Aorta (tissue), 5 donors: ENCODE results near the gene CHRNA3. TPM values are rescaled to one million over a fixed set of nuclear protein-coding genes. Genes with fewer than 3 reads are reported as not detected.

Source experiments
- ATAC-seq: fragments of 200-7000 bp; cut with Tn5 transposase; one replicate; pipeline ENCODE4 v1.9.1; 2022; ENCODE audit warnings: moderate library complexity; ENCODE audit not compliant: low FRiP score
- DNase-seq, 2 donors: peaks; one replicate each; pipeline ENCODE4 v3.0.0-alpha.2; 2020
- H3K27ac ChIP-seq, 2 donors: one replicate each; pipeline ENCODE4 v1.5.1; 2013; ENCODE audit warnings: low read length in 2 of 2, mild to moderate bottlenecking in 2 of 2, moderate library complexity in 2 of 2, control low read depth in 1 of 2, inconsistent platforms in 1 of 2, low read depth in 1 of 2
- H3K27me3 ChIP-seq, 2 donors: one replicate each; pipeline ENCODE4 v1.6.1; 2013; ENCODE audit warnings: control low read depth in 1 of 2, low read length in 1 of 2, mild to moderate bottlenecking in 1 of 2, moderate library complexity in 1 of 2; ENCODE audit not compliant: insufficient read depth in 2 of 2, control insufficient read depth in 1 of 2
- H3K36me3 ChIP-seq, 2 donors: one replicate each; pipeline ENCODE4 v1.6.1; 2013; ENCODE audit warnings: control low read depth in 1 of 2, low read length in 1 of 2, mild to moderate bottlenecking in 1 of 2; ENCODE audit not compliant: insufficient read depth in 2 of 2, control insufficient read depth in 1 of 2
- H3K4me1 ChIP-seq, 2 donors: one replicate each; pipeline ENCODE4 v1.6.1; 2013; ENCODE audit warnings: low read length in 2 of 2, control low read depth in 1 of 2, mild to moderate bottlenecking in 1 of 2, moderate library complexity in 1 of 2; ENCODE audit not compliant: insufficient read depth in 2 of 2, control insufficient read depth in 1 of 2
- H3K4me3 ChIP-seq, 2 donors: one replicate each; pipeline ENCODE4 v1.5.1; 2013; ENCODE audit warnings: low read length in 2 of 2, control low read depth in 1 of 2, mild to moderate bottlenecking in 1 of 2
- H3K9me3 ChIP-seq: one replicate; pipeline ENCODE4 v1.6.1; 2013; ENCODE audit warnings: mild to moderate bottlenecking, low read length; ENCODE audit not compliant: control insufficient read depth
- WGBS, 2 donors: extraction: QIAGEN DNeasy Blood & Tissue Kit; methylation state at CpG; one replicate each; pipeline ENCODE4 v1.1.7; 2013; 5-methylcytosine and 5-hydroxymethylcytosine counted together
- intact Hi-C, 2 donors: fragments of 100-400 bp; cut with DNase I; formaldehyde crosslinking; loops; one replicate each; pipeline versions ENCODE4 v1.14.2 to v1.15.0; 2022
- polyA plus RNA-seq, 2 donors: library from polyadenylated mRNA; stranded (reverse); fragments of 200-250 nt; gene quantifications; one replicate each; pipeline ENCODE4 v1.2.3, GENCODE V29; 2013
- total RNA-seq, 2 donors: library from RNA; stranded (reverse); fragmentation: NEBNext Ultra II Directional; extraction: Animal tissue kit (Norgen Biotek cat#: 25700); gene quantifications; one replicate each; pipeline ENCODE4 v1.2.1, GENCODE V29; 2021
- donor health status: healthy with polysubstance abuse.
- donor health status: Bipolar disorder and iron deficiency.
- donor health status: DM: no; HTN: no; CAD: no.
- donor health status: DM: no; HTN: no; CAD: no.
- donor health status: DM: yes; HTN: yes; CAD: no.

The CHRNA3 gene
- total and polyA plus RNA-seq, 4 donors, result not detected

- Histone ChIP-seq H3K27me3 (no peaks in the 10 kb centered on the region), H3K9me3 (no peaks in the 10 kb centered on the region), H3K4me3 (no peak overlapping the region), H3K27ac (no peak overlapping the region), H3K4me1 (no peaks in the 10 kb centered on the region), H3K36me3 (no peaks in the 10 kb centered on the region)
- DNase-seq, result no peak
- ATAC-seq, result no peak
- WGBS, 2 donors, result 88 to 93% methylated on average over 1 of the region's 1 CpG
- intact Hi-C loops, result no loop called here
Observed at GRCh38 chr15:78597583-78597982, 23.2 kb downstream of the CHRNA3 start.

- intact Hi-C loops, result no loop called here
- Histone ChIP-seq H3K4me1 (no peaks in the 10 kb centered on the region), H3K4me3 (no peak overlapping the region), H3K27me3 (no peaks in the 10 kb centered on the region), H3K27ac (no peak overlapping the region), H3K9me3 (no peaks in the 10 kb centered on the region), H3K36me3 (no peaks in the 10 kb centered on the region)
- 90 to 100% methylated on average over 1 of the region's 1 CpG for WGBS, 2 donors
- ATAC-seq (no peak), DNase-seq (no peak)
Observed at GRCh38 chr15:78574944-78575343, 45.9 kb downstream of the CHRNA3 start.

DNA sequence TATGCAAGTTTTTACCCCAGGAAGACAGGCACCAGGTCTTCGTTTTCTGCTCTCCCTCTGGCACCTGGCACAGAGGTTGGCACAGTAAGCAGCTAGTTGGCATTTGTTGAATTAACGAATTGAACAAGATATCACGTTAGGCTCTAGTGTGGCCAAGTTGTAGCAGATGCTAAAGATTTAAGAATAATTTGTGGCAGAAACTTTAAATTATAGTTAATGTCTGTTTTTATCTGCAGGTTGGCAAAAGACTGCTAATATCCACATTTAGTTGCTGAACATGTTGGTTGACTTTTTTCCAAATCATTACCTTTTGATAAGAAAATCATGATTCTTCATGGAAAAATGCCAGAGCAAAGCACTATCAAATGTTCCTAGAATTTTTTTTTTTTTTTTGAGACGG lies 47.4 kb downstream of the CHRNA3 start:
- intact Hi-C loops, result no loop called here
- H3K27me3 ChIP-seq, result no peaks in the 10 kb centered on the region
- DNase-seq (no peak), ATAC-seq (no peak)
- no peaks in the 10 kb centered on the region for H3K36me3 ChIP-seq
- H3K4me3 ChIP-seq, result no peak overlapping the region
- H3K4me1 ChIP-seq, result no peaks in the 10 kb centered on the region
- H3K27ac ChIP-seq, result no peak overlapping the region
- 54 to 68% methylated on average over 4 of the region's 4 CpGs for WGBS, 2 donors
- no peaks in the 10 kb centered on the region for H3K9me3 ChIP-seq

DNA sequence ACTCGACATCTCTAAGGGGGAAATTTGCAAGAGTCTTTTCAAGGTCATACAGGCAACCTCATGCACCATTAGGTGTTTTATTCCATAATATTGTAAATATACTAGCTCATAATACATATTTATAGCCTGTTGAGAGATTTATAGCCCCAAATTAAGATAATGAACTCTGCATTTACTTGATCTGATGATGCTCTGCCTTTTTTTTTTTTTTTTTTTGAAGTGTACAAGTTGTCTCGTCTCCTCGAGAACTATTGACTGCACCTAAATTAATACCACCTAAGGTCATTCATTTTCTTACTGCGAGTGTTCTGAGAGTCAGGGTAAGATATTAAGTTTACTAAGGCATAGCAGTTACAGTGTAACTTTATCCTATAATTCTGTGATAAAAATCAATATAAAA lies 49.4 kb downstream of the CHRNA3 start:
- 59 to 64% methylated on average over 4 of the region's 4 CpGs for WGBS, 2 donors
- ATAC-seq, result no peak
- H3K36me3 ChIP-seq, result no peaks in the 10 kb centered on the region
- intact Hi-C loops, result no loop called here
- H3K4me3 ChIP-seq, result no peak overlapping the region
- H3K27ac ChIP-seq, result no peak overlapping the region
- H3K4me1 ChIP-seq, result no peaks in the 10 kb centered on the region
- no peaks in the 10 kb centered on the region for H3K9me3 ChIP-seq
- no peaks in the 10 kb centered on the region for H3K27me3 ChIP-seq
- DNase-seq, result no peak

DNA sequence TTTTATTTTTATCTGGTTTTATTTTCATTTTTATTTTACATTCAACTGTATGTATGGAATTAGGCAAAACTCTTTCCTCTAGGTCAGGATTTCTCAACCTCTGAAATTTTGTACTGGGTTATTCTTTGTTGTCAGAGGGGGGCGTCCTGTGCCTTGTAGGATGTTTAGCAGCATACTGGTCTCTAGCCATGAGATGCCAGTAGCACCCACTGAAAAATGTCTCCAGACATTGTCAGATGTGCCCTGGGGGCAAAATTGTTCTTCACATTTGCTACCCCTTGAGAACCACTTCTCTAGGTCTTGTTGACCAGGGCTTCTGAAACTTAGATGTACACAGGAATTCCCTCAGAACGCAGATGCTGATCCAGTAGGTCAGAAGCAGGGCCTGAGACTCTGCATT lies 50.1 kb downstream of the CHRNA3 start:
- H3K27me3 ChIP-seq, result no peaks in the 10 kb centered on the region
- H3K9me3 ChIP-seq, result no peaks in the 10 kb centered on the region
- ATAC-seq, result no peak

GRCh38 chr15:78567531-78567930 lies 53.3 kb downstream of the CHRNA3 start:
- 81 to 83% methylated on average over 4 of the region's 4 CpGs for WGBS, 2 donors

More for the DNA sequence above, 50.1 kb downstream of the CHRNA3 start:
- H3K4me1 ChIP-seq, result no peaks in the 10 kb centered on the region
- no peak overlapping the region for H3K4me3 ChIP-seq
- H3K36me3 ChIP-seq, result no peaks in the 10 kb centered on the region
- no peak overlapping the region for H3K27ac ChIP-seq
- intact Hi-C loops, result no loop called here
- DNase-seq, result no peak
- 87% methylated on average over 2 of the region's 2 CpGs for WGBS, 2 donors

GRCh38 chr15:78565951-78566774 lies 54.6 kb downstream of the CHRNA3 start:
- DNase-seq, result no peak
- Histone ChIP-seq H3K4me1 (no peaks in the 10 kb centered on the region), H3K4me3 (peak overlapping the region; percentile 15 to 79), H3K27me3 (no peaks in the 10 kb centered on the region), H3K9me3 (no peaks in the 10 kb centered on the region), H3K27ac (no peak overlapping the region), H3K36me3 (no peaks in the 10 kb centered on the region)
- no peak for ATAC-seq
- WGBS, 2 donors, result 1 to 2% methylated on average over 19 of the region's 19 CpGs
- intact Hi-C loops, result no loop called here

More at GRCh38 chr15:78567531-78567930, 53.3 kb downstream of the CHRNA3 start:
- no peaks in the 10 kb centered on the region for H3K4me1 ChIP-seq
- no peak overlapping the region for H3K27ac ChIP-seq
- ATAC-seq, result no peak
- H3K4me3 ChIP-seq, result no peak overlapping the region
- no peaks in the 10 kb centered on the region for H3K36me3 ChIP-seq
- no peaks in the 10 kb centered on the region for H3K9me3 ChIP-seq
- no peaks in the 10 kb centered on the region for H3K27me3 ChIP-seq
- DNase-seq, result no peak
- intact Hi-C loops, result no loop called here

- Histone ChIP-seq H3K27me3 (peaks cover 0 to under 1% of the 10 kb centered on the region in 2 donors), H3K36me3 (no peaks in the 10 kb centered on the region), H3K27ac (no peak within 1 kb of the TSS), H3K4me1 (no peaks in the 10 kb centered on the region), H3K4me3 (peak within 1 kb of the TSS; percentile 15 to 79), H3K9me3 (no peaks in the 10 kb centered on the region)
- ATAC-seq, result peak; percentile 81
- DNase-seq, result peak; percentile 89 to 90
- intact Hi-C loops, result no loop called here
- 1% methylated on average over 61 to 75 of the region's 75 CpGs for WGBS, 2 donors
Observed at GRCh38 chr15:78565097-78565950, 55.5 kb downstream of the CHRNA3 start, which contains the start of gene CHRNA5. Gene CHRNA5 (plus strand): TSS chr15:78565520. CDS start chr15:78565720, 200 bp downstream.
